A549 (cell line): ENCODE measurements around the gene HSPB9. TPM values are rescaled to one million over a fixed set of nuclear protein-coding genes. Genes with fewer than 3 reads are reported as not detected.

Experiments
- ATAC-seq, 2 experiments: fragments of 200-7000 bp in 1 of 2; fragments of >200 bp in 1 of 2; cut with Nextera tagmentation in 1 of 2; cut with Tn5 transposase in 1 of 2; 3 replicates each; pipeline versions ENCODE4 v1.8.0 to v1.9.1; 2018 to 2020; ENCODE audit warnings: mild to moderate bottlenecking in 1 of 2, moderate library complexity in 1 of 2
- CTCF ChIA-PET: fragments of 300-600 bp; sonication (Branson Sonifier 250); formaldehyde crosslinking; extraction: SDS; loops from one replicate; lab custom pipeline; 2021; ENCODE audit warnings: antibody characterized with exemption, inconsistent platforms; lab: Yijun Ruan, JAX
- POLR2A ChIA-PET: fragments of 350-600 bp; formaldehyde crosslinking; extraction: SDS; loops from one replicate; lab custom pipeline; 2021; ENCODE audit warnings: antibody characterized with exemption, inconsistent platforms; lab: Yijun Ruan, JAX
- DNase-seq, 2 experiments: peaks; one replicate each; pipeline versions ENCODE4 v3.0.0 to v3.0.0-alpha.2; 2011 to 2016; ENCODE audit warnings: low read depth in 1 of 2, low spot score in 1 of 2
- FAIRE-seq: peaks from 2 replicates; lab custom pipeline; 2011; peaks lifted over from hg19 to GRCh38; lab: Jason Lieb, UNC
- H3K27ac ChIP-seq, 2 experiments: fragments of >200 bp; sonication (Bioruptor Twin); formaldehyde crosslinking; 3 replicates each; pipeline ENCODE4 v1.5.1; 2016 to 2017
- H3K4me1 ChIP-seq: fragments of >200 bp; sonication (Bioruptor Twin); formaldehyde crosslinking; 3 replicates; pipeline ENCODE4 v1.6.1; 2016
- H3K4me2 ChIP-seq: fragments of >200 bp; sonication (Bioruptor Twin); formaldehyde crosslinking; 3 replicates; pipeline ENCODE4 v1.6.1; 2016
- H3K4me3 ChIP-seq: fragments of >200 bp; sonication (Bioruptor Twin); formaldehyde crosslinking; 3 replicates; pipeline ENCODE4 v1.5.1; 2016
- H3K9me3 ChIP-seq: fragments of >200 bp; sonication (Bioruptor Twin); formaldehyde crosslinking; 3 replicates; pipeline ENCODE4 v1.6.1; 2016
- CBX2 ChIP-seq: fragments of 200-600 bp; sonication (generic); IDR thresholded peaks from 2 replicates; pipeline ENCODE4 v1.6.1; 2016; ENCODE audit warnings: low read depth, mild to moderate bottlenecking, borderline replicate concordance
- CBX8 ChIP-seq: fragments of 200-600 bp; sonication (generic); IDR thresholded peaks from 2 replicates; pipeline ENCODE4 v1.6.1; 2016
- EP300 ChIP-seq, 2 experiments: fragments of >200 bp; sonication (Bioruptor Twin); formaldehyde crosslinking; IDR thresholded peaks; 2 replicates in 1 of 2; 3 replicates in 1 of 2; pipeline ENCODE4 v1.6.1; 2016 to 2017
- FOSL2 ChIP-seq, 2 experiments: fragments of 450-650 bp in 1 of 2; fragments of >200 bp in 1 of 2; sonication (Bioruptor Twin) in 1 of 2; formaldehyde crosslinking; IDR thresholded peaks; 2 replicates each; pipeline versions ENCODE4 v1.5.0 to v1.6.1; 2016 to 2020; ENCODE audit warnings: mild to moderate bottlenecking in 1 of 2, moderate library complexity in 1 of 2
- GATA3 ChIP-seq: IDR thresholded peaks from 2 replicates; pipeline ENCODE4 v1.6.1; 2012; ENCODE audit warnings: borderline replicate concordance
- HEYL ChIP-seq: fragments of 250-450 bp; sonication (Bioruptor Pico); IDR thresholded peaks from 2 replicates; pipeline ENCODE4 v1.8.0; 2021; ENCODE audit warnings: mild to moderate bottlenecking, moderate library complexity
- JUNB ChIP-seq: fragments of >200 bp; sonication (Bioruptor Twin); formaldehyde crosslinking; IDR thresholded peaks from 2 replicates; pipeline ENCODE4 v1.6.1; 2016
- MYC ChIP-seq: IDR thresholded peaks from 2 replicates; pipeline ENCODE4 v1.6.1; 2012; ENCODE audit warnings: mild to moderate bottlenecking, inconsistent platforms, low read length, improper control_type of control experiment, borderline replicate concordance
- NPAS2 ChIP-seq: fragments of 250-450 bp; sonication (Bioruptor Pico); IDR thresholded peaks from 2 replicates; pipeline ENCODE4 v1.8.0; 2022; ENCODE audit warnings: mild to moderate bottlenecking, moderate library complexity, borderline replicate concordance
- NR3C1 ChIP-seq: fragments of >200 bp; sonication (Bioruptor Twin); formaldehyde crosslinking; IDR thresholded peaks from 3 replicates; pipeline ENCODE4 v1.6.1; 2017
- RAD21 ChIP-seq, 2 experiments: fragments of >200 bp in 1 of 2; sonication (Bioruptor Twin) in 1 of 2; formaldehyde crosslinking in 1 of 2; IDR thresholded peaks in 1 of 2; conservative IDR thresholded peaks in 1 of 2; 2 replicates in 1 of 2; 3 replicates in 1 of 2; pipeline ENCODE4 v1.6.1; 2012 to 2018; ENCODE audit warnings: inconsistent platforms in 1 of 2
- RCOR1 ChIP-seq: fragments of 150-350 bp; IDR thresholded peaks from 2 replicates; pipeline ENCODE4 v1.6.1; 2014; ENCODE audit warnings: antibody characterized with exemption, low read length, low read depth
- RFX5 ChIP-seq: fragments of 450-650 bp; IDR thresholded peaks from 2 replicates; pipeline ENCODE4 v1.7.1; 2014; ENCODE audit warnings: antibody characterized with exemption, mild to moderate bottlenecking, moderate library complexity
- SREBF2 ChIP-seq: fragments of 450-650 bp; IDR thresholded peaks from 2 replicates; pipeline ENCODE4 v1.6.1; 2014; ENCODE audit warnings: mild to moderate bottlenecking, moderate library complexity
- TFCP2L1 ChIP-seq: fragments of 250-450 bp; sonication (Bioruptor Pico); IDR thresholded peaks from 2 replicates; pipeline ENCODE4 v1.5.0; 2021; ENCODE audit warnings: mild to moderate bottlenecking
- ZFP36 ChIP-seq: fragments of 450-650 bp; IDR thresholded peaks from 2 replicates; pipeline ENCODE4 v1.6.1; 2014; ENCODE audit warnings: borderline replicate concordance; ENCODE audit not compliant: partially characterized antibody
- ZNF302 ChIP-seq: fragments of 250-450 bp; sonication (Bioruptor Pico); IDR thresholded peaks from 2 replicates; pipeline ENCODE4 v1.9.0; 2021; ENCODE audit warnings: inconsistent platforms, mild to moderate bottlenecking, moderate library complexity
- WGBS: methylation state at CpG from one replicate; pipeline ENCODE4 v1.1.6; 2017; ENCODE audit errors: missing lambda C conversion rate; 5-methylcytosine and 5-hydroxymethylcytosine counted together
- polyA plus RNA-seq, 4 experiments: library from polyadenylated mRNA; depleted of rRNA in 3 of 4; stranded (reverse); fragments of >200 nt; fragmentation: RNase III in 1 of 4; extraction: RNeasy Plus Mini Kit Qiagen cat#74134 plus additional on column Dnase treatment in 1 of 4; gene quantifications; 2 replicates in 3 of 4; 3 replicates in 1 of 4; pipeline ENCODE4 v1.2.3, GENCODE V29; 2011 to 2017
- TF ChIP-seq, protein P1 (sequence below): fragments of 450-650 bp; IDR thresholded peaks from 2 replicates; pipeline ENCODE4 v1.6.1; 2014; ENCODE audit warnings: antibody characterized with exemption
- TF ChIP-seq, protein P2 (sequence below): fragments of >200 bp; sonication (Bioruptor Twin); formaldehyde crosslinking; IDR thresholded peaks from 3 replicates; pipeline ENCODE4 v1.6.1; 2016
- TF ChIP-seq, protein P3 (sequence below): IDR thresholded peaks from 2 replicates; pipeline ENCODE4 v1.6.1; 2012

HSPB9 gene
- polyA plus RNA-seq, 2 of the 4 experiments (the other 2 are of a cell fraction): 0.04 TPM; not detected in 1

DNA sequence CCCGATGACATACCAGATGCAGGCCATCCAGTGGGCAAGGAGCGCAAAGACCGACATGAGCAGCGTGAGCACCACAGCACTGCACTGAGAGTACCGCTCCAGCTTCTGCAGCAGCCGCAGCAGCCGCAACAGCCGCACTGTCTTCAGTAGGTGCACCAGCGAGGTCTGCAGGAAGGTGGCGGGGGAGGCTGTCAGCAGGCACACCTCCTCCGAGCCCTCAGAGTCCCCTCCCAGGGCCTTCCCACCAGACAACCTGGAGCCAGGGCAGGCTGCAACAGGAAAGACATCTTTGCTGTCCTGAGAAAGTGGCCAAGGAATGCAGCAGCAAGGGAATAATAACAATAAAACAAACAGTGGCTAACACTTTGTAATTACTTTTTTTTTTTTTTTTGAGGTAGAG lies 49.2 kb downstream of the HSPB9 start:
- Histone ChIP-seq H3K4me2 (no peak overlapping the region), H3K9me3 (no peaks in the 10 kb centered on the region), H3K4me1 (no peaks in the 10 kb centered on the region), H3K4me3 (no peak overlapping the region), H3K27ac (no peak overlapping the region)
- DNase-seq (no peak), FAIRE-seq (no peak), ATAC-seq (peak; percentile 20 to 42; a peak in 3 of 6 replicates)
- TF ChIP-seq RAD21 (conservative IDR thresholded peaks at IDR 0.05 in 1 of 2, IDR thresholded peaks at IDR 0.05 in 1 of 2): no peak
- no peak for TF ChIP-seq HEYL (CRISPR knock-in tag)
- no peak for TF ChIP-seq TFCP2L1 (CRISPR knock-in tag)
- TF ChIP-seq EP300 (IDR thresholded peaks at IDR 0.05): no peak
- TF ChIP-seq, protein P1, sequence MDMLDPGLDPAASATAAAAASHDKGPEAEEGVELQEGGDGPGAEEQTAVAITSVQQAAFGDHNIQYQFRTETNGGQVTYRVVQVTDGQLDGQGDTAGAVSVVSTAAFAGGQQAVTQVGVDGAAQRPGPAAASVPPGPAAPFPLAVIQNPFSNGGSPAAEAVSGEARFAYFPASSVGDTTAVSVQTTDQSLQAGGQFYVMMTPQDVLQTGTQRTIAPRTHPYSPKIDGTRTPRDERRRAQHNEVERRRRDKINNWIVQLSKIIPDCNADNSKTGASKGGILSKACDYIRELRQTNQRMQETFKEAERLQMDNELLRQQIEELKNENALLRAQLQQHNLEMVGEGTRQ: no peak
- TF ChIP-seq, protein P2, sequence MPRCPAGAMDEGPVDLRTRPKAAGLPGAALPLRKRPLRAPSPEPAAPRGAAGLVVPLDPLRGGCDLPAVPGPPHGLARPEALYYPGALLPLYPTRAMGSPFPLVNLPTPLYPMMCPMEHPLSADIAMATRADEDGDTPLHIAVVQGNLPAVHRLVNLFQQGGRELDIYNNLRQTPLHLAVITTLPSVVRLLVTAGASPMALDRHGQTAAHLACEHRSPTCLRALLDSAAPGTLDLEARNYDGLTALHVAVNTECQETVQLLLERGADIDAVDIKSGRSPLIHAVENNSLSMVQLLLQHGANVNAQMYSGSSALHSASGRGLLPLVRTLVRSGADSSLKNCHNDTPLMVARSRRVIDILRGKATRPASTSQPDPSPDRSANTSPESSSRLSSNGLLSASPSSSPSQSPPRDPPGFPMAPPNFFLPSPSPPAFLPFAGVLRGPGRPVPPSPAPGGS: no peak
- TF ChIP-seq SREBF2: no peak
- TF ChIP-seq NR3C1: no peak
- TF ChIP-seq RCOR1: no peak
- no peak for TF ChIP-seq NPAS2 (CRISPR knock-in tag)
- TF ChIP-seq, protein P3, sequence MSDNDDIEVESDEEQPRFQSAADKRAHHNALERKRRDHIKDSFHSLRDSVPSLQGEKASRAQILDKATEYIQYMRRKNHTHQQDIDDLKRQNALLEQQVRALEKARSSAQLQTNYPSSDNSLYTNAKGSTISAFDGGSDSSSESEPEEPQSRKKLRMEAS: no peak
- no peak for TF ChIP-seq MYC
- no peak for TF ChIP-seq RFX5
- no peak for TF ChIP-seq GATA3
- TF ChIP-seq ZFP36: no peak
- no peak for TF ChIP-seq ZNF302 (CRISPR knock-in tag)
- TF ChIP-seq FOSL2 (IDR thresholded peaks at IDR 0.05): no peak
- no peak for TF ChIP-seq FOSL2 (CRISPR knock-in tag; IDR thresholded peaks at IDR 0.05)
- TF ChIP-seq CBX8: no peak
- no peak for TF ChIP-seq CBX2
- no peak for TF ChIP-seq JUNB
- POLR2A ChIA-PET: interaction anchor here (0.6 kb wide), 1 partner anchor 24 kb away, joined by 5 read pairs; no protein-coding TSS in a partner anchor
- WGBS: 86% methylated on average over 11 of the region's 11 CpGs
- CTCF ChIA-PET: interaction anchor here (0.7 to 1.6 kb wide), 6 partner anchors 8 to 159 kb away, joined by 3 to 5 read pairs (median 3); partner anchors contain the start of gene KCNH4

Other genes starting within 250 kb of the HSPB9 start
- 367 and 376 TPM in 2 replicates for gene ACLY, start 203.9 kb upstream of the HSPB9 start, polyA plus RNA-seq (2011; rRNA removed)
- gene ACLY, start 203.9 kb upstream of the HSPB9 start, polyA plus RNA-seq (2017; fragmentation: RNase III; extraction: RNeasy Plus Mini Kit Qiagen cat#74134 plus additional on column Dnase treatment): 337 to 355 TPM (median 344 TPM) in 3 replicates
- 2.0 and 2.3 TPM in 2 replicates for gene ODAD4, start 192.2 kb upstream of the HSPB9 start, polyA plus RNA-seq (2011; rRNA removed)
- gene ODAD4, start 192.2 kb upstream of the HSPB9 start, polyA plus RNA-seq (2017; fragmentation: RNase III; extraction: RNeasy Plus Mini Kit Qiagen cat#74134 plus additional on column Dnase treatment): 2.2 to 2.5 TPM (median 2.3 TPM) in 3 replicates
- 38.6 and 49.8 TPM in 2 replicates for gene CNP, start 156.0 kb upstream of the HSPB9 start, polyA plus RNA-seq (2011; rRNA removed)
- gene CNP, start 156.0 kb upstream of the HSPB9 start, polyA plus RNA-seq (2017; fragmentation: RNase III; extraction: RNeasy Plus Mini Kit Qiagen cat#74134 plus additional on column Dnase treatment): 113 to 118 TPM (median 116 TPM) in 3 replicates
- 95.3 and 116 TPM in 2 replicates for gene DNAJC7, start 105.4 kb upstream of the HSPB9 start, polyA plus RNA-seq (2011; rRNA removed)
- gene DNAJC7, start 105.4 kb upstream of the HSPB9 start, polyA plus RNA-seq (2017; fragmentation: RNase III; extraction: RNeasy Plus Mini Kit Qiagen cat#74134 plus additional on column Dnase treatment): 140 to 161 TPM (median 148 TPM) in 3 replicates
- gene NKIRAS2, start 102.7 kb upstream of the HSPB9 start, polyA plus RNA-seq (2011; rRNA removed): 52.2 and 54.3 TPM in 2 replicates
- gene NKIRAS2, start 102.7 kb upstream of the HSPB9 start, polyA plus RNA-seq (2017; fragmentation: RNase III; extraction: RNeasy Plus Mini Kit Qiagen cat#74134 plus additional on column Dnase treatment): 44.1 to 48.0 TPM (median 45.2 TPM) in 3 replicates
- 1.0 and 1.4 TPM in 2 replicates for gene C17orf113, start 72.2 kb upstream of the HSPB9 start, polyA plus RNA-seq (2011; rRNA removed)
- gene C17orf113, start 72.2 kb upstream of the HSPB9 start, polyA plus RNA-seq (2017; fragmentation: RNase III; extraction: RNeasy Plus Mini Kit Qiagen cat#74134 plus additional on column Dnase treatment): 0.55 to 0.80 TPM (median 0.67 TPM) in 3 replicates
- 0.61 and 0.86 TPM in 2 replicates for gene ZNF385C, start 24.3 kb upstream of the HSPB9 start, polyA plus RNA-seq (2011; rRNA removed)
- gene ZNF385C, start 24.3 kb upstream of the HSPB9 start, polyA plus RNA-seq (2017; fragmentation: RNase III; extraction: RNeasy Plus Mini Kit Qiagen cat#74134 plus additional on column Dnase treatment): 0.12 to 0.16 TPM (median 0.13 TPM) in 3 replicates
- gene DHX58, start 10.1 kb upstream of the HSPB9 start, polyA plus RNA-seq (2011; rRNA removed): 0.59 and 0.70 TPM in 2 replicates
- gene DHX58, start 10.1 kb upstream of the HSPB9 start, polyA plus RNA-seq (2017; fragmentation: RNase III; extraction: RNeasy Plus Mini Kit Qiagen cat#74134 plus additional on column Dnase treatment): 0.26 to 0.37 TPM (median 0.37 TPM) in 3 replicates
- gene KAT2A, start 1.4 kb upstream of the HSPB9 start, polyA plus RNA-seq (2011; rRNA removed): 42.2 and 57.4 TPM in 2 replicates
- gene KAT2A, start 1.4 kb upstream of the HSPB9 start, polyA plus RNA-seq (2017; fragmentation: RNase III; extraction: RNeasy Plus Mini Kit Qiagen cat#74134 plus additional on column Dnase treatment): 64.0 to 74.6 TPM (median 68.1 TPM) in 3 replicates
- gene RAB5C, start 32.2 kb downstream of the HSPB9 start, polyA plus RNA-seq (2011; rRNA removed): 171 and 179 TPM in 2 replicates
- gene RAB5C, start 32.2 kb downstream of the HSPB9 start, polyA plus RNA-seq (2017; fragmentation: RNase III; extraction: RNeasy Plus Mini Kit Qiagen cat#74134 plus additional on column Dnase treatment): 217 to 229 TPM (median 222 TPM) in 3 replicates
- 0.24 and 0.25 TPM in 2 replicates for gene KCNH4, start 58.3 kb downstream of the HSPB9 start, polyA plus RNA-seq (2011; rRNA removed)
- gene KCNH4, start 58.3 kb downstream of the HSPB9 start, polyA plus RNA-seq (2017; fragmentation: RNase III; extraction: RNeasy Plus Mini Kit Qiagen cat#74134 plus additional on column Dnase treatment): 0.37 to 0.40 TPM (median 0.39 TPM) in 3 replicates
- not detected in 2 replicates for gene HCRT, start 62.6 kb downstream of the HSPB9 start, polyA plus RNA-seq (2011; rRNA removed)
- gene HCRT, start 62.6 kb downstream of the HSPB9 start, polyA plus RNA-seq (2017; fragmentation: RNase III; extraction: RNeasy Plus Mini Kit Qiagen cat#74134 plus additional on column Dnase treatment): 0.18 TPM in 1 of 3 replicates, not detected in the others
- gene GHDC, start 71.7 kb downstream of the HSPB9 start, polyA plus RNA-seq (2011; rRNA removed): 12.3 and 14.2 TPM in 2 replicates
- gene GHDC, start 71.7 kb downstream of the HSPB9 start, polyA plus RNA-seq (2017; fragmentation: RNase III; extraction: RNeasy Plus Mini Kit Qiagen cat#74134 plus additional on column Dnase treatment): 19.4 to 25.7 TPM (median 23.4 TPM) in 3 replicates
- gene STAT5B, start 153.6 kb downstream of the HSPB9 start, polyA plus RNA-seq (2011; rRNA removed): 37.6 and 51.7 TPM in 2 replicates
- gene STAT5B, start 153.6 kb downstream of the HSPB9 start, polyA plus RNA-seq (2017; fragmentation: RNase III; extraction: RNeasy Plus Mini Kit Qiagen cat#74134 plus additional on column Dnase treatment): 29.4 to 33.1 TPM (median 31.2 TPM) in 3 replicates
- 2.2 and 3.1 TPM in 2 replicates for gene STAT5A, start 165.7 kb downstream of the HSPB9 start, polyA plus RNA-seq (2011; rRNA removed)
- 3.9 to 4.4 TPM (median 4.0 TPM) in 3 replicates for gene STAT5A, start 165.7 kb downstream of the HSPB9 start, polyA plus RNA-seq (2017; fragmentation: RNase III; extraction: RNeasy Plus Mini Kit Qiagen cat#74134 plus additional on column Dnase treatment)